HG03342 (cell line): ENCODE measurements around the gene IPCEF1.
"Not testable (repeated sequence)": the region's sequence is repeated elsewhere in the genome, so short reads cannot be mapped to it uniquely, and the experiment has no call there.

Experiments
- ATAC-seq: cut with Tn5 transposase; IDR thresholded peaks from one replicate; pipeline ENCODE4 v1.9.1; 2021; ENCODE audit warnings: mild to moderate bottlenecking, moderate library complexity; ENCODE audit not compliant: unreplicated experiment

IPCEF1 gene

GRCh38 chr6:154341336-154341735, 15.3 kb downstream of the IPCEF1 start:
- ATAC-seq, result no peak

GRCh38 chr6:154337406-154338005, 19.1 kb downstream of the IPCEF1 start:
- ATAC-seq, result no peak

- ATAC-seq, result peak; percentile 40
These were observed 22.5 kb downstream of the IPCEF1 start for GRCh38 chr6:154334147-154334546.

- no peak for ATAC-seq
These were observed 24.9 kb downstream of the IPCEF1 start for GRCh38 chr6:154331750-154332149.

- no peak for ATAC-seq
These were observed 27.0 kb downstream of the IPCEF1 start for GRCh38 chr6:154329350-154330170.

GRCh38 chr6:154327313-154327712, 29.3 kb downstream of the IPCEF1 start:
- ATAC-seq, result not testable (repeated sequence)

GRCh38 chr6:154325142-154325541, 31.5 kb downstream of the IPCEF1 start:
- ATAC-seq, result no peak

- ATAC-seq, result no peak
These were observed 36.4 kb downstream of the IPCEF1 start for GRCh38 chr6:154320181-154320580.

GRCh38 chr6:154319231-154319858, 37.3 kb downstream of the IPCEF1 start:
- ATAC-seq, result peak; percentile 57

GRCh38 chr6:154318721-154319120, 37.9 kb downstream of the IPCEF1 start:
- no peak for ATAC-seq

- no peak for ATAC-seq
These were observed 40.5 kb downstream of the IPCEF1 start for GRCh38 chr6:154316131-154316530.

- ATAC-seq, result no peak
These were observed 42.5 kb downstream of the IPCEF1 start for GRCh38 chr6:154314084-154314483.

GRCh38 chr6:154308986-154309385, 47.6 kb downstream of the IPCEF1 start:
- ATAC-seq, result no peak

GRCh38 chr6:154307696-154308425, 48.7 kb downstream of the IPCEF1 start:
- no peak for ATAC-seq

- not testable (repeated sequence) for ATAC-seq
These were observed 49.5 kb downstream of the IPCEF1 start for GRCh38 chr6:154307147-154307546.

GRCh38 chr6:154306696-154307095, 49.9 kb downstream of the IPCEF1 start:
- peak; percentile 53 for ATAC-seq

GRCh38 chr6:154304191-154304590, 52.4 kb downstream of the IPCEF1 start:
- ATAC-seq, result no peak

GRCh38 chr6:154303642-154304041, 53.0 kb downstream of the IPCEF1 start:
- not testable (repeated sequence) for ATAC-seq

- ATAC-seq, result peak; percentile 93
These were observed 54.5 kb downstream of the IPCEF1 start for GRCh38 chr6:154301839-154302752.

- no peak for ATAC-seq
These were observed 55.4 kb downstream of the IPCEF1 start for GRCh38 chr6:154301086-154301625.
